MV-4-11 (cell line): ENCODE measurements around the gene RET.

Experiments used
- DNase-seq: peaks from one replicate; lab custom pipeline; 2025; lab: John Stamatoyannopoulos, UW

Gene RET

DNA sequence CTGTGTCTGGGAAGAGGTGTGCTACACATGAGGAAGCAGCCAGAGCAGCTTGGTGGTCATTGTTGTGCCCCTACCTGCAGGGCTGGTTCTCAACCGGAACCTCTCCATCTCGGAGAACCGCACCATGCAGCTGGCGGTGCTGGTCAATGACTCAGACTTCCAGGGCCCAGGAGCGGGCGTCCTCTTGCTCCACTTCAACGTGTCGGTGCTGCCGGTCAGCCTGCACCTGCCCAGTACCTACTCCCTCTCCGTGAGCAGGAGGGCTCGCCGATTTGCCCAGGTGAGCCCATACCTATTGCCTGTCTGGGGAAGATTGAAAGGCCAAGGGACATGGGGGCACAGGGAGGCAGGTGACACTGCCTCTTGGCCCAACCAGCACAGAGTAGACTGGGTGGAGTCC is 32.1 kb downstream of the RET start:
- no peak for DNase-seq

DNA sequence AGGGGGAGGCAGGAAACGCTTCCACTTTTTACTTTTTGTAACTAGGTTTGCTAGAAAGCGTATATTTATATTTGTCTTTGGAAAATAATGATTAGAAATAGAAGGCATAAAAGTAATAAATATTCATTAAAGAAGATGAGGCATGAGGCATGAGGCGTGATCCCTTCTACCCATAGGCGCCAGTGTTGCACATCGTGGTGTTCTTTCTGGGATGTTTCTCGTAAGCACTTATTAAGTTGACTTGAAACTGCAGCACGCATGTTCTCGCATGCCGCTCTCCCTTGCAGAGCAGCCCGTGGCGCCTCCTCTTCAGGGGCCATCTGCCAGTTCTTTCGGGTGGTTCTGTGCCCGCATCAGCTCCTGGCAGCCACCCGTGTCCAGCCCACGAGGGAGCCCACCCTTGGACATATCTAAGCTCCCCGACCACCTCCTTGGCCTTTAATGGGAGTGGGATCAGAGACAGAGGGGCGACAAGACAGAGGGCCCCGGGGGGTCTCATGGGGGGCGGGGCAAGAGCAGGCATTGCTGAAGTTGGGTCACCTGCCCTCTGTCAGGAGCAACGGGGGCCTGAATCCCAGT is 32.9 kb downstream of the RET start:
- DNase-seq = no peak

DNA sequence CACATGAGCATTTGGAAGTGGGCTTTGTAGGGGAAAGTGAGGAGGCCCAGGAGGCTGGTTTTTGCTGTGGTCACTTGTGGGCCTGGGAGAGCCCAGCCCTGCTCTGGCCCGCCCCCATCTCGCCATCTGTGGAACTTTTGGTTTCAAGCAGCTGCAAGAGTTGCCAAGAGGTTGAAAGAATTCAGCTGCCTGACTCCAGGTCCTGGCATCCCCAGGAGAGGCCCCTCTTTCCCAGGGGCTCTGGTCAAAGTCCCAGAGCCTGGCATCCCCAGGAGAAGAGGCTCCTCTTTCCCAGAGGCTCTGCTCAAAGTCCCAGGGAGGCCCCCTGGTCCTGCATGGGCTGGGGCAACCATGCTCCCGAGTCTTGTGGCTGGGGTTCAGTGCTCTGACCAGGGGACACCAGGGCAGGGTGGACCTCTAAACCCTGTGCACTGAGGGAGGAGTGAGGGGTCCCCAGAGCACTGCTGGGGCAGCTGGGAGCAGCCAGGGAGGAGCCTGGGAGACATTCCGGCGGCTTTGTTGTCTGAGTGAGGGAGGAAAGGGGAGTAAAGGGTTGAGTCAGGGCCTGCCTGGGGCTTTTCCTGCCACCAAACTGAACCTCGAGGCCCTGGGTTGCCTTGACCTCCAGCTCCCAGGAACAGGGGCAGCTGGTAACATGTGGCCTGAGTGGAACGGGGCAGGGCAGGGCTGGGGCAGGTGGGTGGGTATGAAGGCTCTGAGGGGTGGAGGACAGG is 33.6 kb downstream of the RET start:
- peak; percentile 55 for DNase-seq

DNA sequence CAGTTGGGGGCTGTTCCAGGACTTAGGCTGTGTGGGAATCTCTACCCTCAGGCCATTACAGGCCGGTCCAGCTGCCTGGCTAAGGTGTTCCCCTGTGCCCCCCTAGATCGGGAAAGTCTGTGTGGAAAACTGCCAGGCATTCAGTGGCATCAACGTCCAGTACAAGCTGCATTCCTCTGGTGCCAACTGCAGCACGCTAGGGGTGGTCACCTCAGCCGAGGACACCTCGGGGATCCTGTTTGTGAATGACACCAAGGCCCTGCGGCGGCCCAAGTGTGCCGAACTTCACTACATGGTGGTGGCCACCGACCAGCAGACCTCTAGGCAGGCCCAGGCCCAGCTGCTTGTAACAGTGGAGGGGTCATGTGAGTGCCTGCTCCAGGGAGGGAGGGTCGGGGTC is 34.2 kb downstream of the RET start:
- no peak for DNase-seq

DNA sequence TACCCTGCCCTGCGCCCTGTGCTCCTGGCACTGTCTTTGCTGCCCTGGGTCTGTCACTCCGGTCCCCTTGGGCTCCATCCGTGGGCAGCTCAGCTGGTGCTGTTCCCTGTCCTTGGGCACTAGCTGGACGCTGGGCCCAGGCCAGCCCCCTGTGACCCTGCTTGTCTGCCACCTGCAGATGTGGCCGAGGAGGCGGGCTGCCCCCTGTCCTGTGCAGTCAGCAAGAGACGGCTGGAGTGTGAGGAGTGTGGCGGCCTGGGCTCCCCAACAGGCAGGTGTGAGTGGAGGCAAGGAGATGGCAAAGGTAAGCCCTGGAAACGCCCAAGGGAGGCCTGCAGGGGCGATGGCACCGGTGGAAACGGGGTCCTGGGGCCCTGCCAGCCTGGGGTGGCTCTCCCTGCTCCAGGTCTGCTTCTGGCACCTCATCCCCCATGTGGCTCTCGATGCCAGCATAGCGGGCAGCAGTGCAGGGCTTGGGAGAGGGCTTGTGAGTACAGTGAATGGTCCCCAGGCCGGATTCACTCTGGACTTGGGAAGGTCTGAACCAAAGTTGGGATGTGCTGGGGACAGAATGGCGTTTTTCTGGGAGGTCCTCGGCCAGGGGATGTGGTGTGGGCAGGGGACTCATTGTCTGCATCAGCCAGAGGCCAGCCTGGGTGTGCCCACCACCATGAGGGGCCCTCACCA is 35.2 kb downstream of the RET start:
- no peak for DNase-seq

DNA sequence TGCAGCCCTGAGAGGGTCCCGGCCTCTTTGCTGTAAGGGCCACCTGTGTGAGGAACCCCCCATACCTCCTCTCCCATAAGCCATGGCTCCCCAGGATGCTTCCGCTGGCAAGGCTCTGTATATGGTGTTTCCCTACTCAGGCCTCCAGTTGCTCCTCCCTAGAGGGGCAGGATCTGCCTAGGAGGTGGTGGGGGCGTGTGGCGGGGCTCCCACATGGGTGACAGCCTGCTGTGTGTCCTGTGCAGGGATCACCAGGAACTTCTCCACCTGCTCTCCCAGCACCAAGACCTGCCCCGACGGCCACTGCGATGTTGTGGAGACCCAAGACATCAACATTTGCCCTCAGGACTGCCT is 35.7 kb downstream of the RET start:
- DNase-seq = no peak

DNA sequence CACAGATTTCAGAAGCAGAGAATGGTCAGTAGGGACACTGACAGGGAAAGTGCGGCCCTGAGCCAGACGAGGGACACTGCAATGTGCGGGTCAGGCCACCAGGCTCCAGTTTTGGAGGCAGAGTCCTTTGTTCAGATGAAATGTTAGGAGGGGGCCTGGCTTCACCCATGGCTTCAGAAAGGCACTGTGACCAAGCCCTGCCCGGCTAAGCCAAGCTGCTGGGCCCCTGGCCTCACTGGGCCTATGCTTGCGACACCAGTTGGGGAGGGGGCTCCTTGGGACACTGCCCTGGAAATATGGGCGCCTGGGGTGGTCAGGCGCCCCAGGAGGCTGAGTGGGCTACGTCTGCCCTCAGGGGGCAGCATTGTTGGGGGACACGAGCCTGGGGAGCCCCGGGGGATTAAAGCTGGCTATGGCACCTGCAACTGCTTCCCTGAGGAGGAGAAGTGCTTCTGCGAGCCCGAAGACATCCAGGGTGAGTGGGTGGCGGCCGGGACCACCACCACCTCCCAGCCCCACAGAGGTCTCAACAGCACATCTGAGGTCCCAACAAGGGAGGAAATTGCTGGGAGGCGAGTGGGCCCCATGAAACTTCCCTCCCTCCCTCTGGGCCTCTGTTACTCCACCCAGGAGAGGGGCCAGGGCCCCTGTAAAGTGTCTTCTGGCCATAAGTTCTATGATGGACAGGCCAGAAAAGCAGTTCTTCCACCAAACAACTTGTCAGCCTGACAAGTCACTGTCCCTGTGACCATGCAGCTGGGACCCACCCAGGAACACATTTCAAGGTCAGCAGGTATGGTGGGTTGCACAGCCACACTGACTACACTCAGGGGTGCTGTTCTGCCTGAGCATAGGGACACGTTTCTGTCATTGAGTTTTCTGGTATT is 36.6 kb downstream of the RET start:
- DNase-seq = no peak

DNA sequence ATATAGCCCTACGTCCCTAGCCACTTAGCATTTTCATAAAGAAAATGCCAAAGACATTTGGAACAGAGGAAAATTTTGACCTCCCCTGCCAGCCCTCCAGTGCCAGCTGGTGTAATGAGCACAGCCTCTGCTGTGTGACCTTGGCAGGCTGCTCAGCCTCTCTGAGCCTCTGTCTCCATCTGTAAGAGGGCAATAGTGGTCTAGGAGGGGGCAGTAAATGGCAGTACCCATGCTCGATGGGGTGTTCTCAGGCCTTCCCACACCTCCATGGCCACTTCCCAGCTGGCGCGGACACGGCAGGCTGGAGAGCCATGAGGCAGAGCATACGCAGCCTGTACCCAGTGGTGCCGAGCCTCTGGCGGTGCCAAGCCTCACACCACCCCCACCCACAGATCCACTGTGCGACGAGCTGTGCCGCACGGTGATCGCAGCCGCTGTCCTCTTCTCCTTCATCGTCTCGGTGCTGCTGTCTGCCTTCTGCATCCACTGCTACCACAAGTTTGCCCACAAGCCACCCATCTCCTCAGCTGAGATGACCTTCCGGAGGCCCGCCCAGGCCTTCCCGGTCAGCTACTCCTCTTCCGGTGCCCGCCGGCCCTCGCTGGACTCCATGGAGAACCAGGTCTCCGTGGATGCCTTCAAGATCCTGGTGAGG is 37.3 kb downstream of the RET start:
- DNase-seq = no peak

DNA sequence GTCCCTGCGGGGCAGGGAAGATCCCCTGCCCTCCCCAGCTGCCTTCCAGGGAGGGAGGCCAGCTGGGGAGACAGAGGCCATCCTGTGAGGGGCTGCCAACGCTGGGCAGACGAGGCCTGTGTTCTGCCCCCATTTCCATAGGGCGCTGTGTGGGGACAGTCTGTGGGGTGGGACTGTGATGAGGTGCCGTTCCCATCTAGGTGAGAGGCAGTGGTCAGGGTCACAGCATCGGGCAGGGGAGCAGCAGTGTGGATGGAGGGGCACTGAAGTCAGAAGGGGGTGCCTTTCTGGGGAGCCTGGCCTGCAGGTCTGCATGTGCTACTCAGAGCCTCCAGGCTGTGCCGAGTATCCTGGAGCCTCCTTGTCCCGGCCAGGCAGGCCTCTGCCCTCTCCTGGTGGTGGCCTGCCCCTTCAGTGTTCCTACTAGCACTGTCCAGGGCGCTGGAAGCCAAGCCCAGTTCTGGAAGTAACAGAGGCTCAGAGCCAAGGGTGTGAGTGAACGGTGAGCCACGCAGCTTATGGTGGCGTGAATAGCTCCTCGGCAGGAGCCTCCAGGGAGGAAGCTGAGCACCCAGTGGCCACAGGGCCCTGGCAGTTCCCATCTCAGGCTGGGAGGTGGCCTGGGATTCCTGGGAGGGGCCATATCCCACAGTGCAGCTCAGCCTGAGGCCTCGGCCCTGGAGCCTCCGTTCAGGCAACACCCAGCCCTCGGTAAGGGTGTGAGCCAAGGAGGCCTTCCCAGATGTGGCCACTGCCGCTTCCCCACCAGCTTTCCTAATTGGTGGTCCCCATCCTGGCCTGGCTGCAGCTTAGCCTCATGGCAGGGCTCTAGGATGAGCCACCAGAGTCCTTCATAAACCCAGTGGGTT is 38.1 kb downstream of the RET start:
- no peak for DNase-seq

DNA sequence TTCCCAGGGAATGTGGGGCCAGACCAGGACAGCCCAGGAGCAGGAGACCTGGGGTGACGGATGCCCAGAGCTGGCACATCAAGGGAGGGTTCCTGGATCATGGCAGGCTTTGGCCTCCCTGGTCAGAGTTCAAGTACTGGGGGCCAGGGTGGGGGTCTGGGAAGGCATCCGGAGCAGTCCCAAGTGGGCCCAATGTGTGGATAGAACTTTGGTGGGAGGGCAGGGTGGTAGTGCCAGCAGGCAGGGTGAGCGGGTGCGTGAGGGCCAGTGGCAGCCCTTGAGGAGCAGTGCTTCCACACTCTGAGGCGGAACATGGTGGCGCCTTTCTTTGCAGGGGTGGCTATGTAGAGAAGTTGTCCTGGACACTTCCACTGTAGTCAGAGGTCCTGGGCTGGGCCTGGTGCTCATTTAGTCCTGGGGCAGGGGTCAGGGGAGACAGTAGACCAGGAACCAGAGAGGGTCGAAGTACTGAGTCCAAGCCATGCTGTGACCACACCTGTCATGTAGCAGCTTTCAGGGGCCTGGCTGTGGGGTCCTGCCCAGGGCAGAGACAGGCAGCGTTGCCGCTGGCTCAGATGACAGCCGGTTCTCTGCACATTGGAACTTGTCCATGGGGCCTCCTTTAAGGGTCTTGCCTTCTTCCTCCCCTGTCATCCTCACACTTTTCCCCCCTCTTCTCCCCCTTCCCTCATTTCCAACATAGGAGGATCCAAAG is 39.2 kb downstream of the RET start:
- no peak for DNase-seq

DNA sequence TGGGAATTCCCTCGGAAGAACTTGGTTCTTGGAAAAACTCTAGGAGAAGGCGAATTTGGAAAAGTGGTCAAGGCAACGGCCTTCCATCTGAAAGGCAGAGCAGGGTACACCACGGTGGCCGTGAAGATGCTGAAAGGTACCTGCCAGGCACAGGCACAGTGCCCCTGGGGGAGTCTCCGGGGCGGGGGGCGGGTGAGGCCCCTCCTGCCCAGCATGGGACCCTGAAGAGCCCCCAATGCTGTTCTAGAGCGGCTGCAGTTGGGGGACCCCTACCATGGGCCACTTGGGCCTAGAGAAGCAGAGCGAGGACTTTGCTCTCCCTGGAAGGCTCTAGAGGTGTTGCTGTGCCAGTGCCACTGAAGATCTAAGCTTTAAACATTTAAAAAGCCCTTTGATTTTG is 39.7 kb downstream of the RET start:
- no peak for DNase-seq

DNA sequence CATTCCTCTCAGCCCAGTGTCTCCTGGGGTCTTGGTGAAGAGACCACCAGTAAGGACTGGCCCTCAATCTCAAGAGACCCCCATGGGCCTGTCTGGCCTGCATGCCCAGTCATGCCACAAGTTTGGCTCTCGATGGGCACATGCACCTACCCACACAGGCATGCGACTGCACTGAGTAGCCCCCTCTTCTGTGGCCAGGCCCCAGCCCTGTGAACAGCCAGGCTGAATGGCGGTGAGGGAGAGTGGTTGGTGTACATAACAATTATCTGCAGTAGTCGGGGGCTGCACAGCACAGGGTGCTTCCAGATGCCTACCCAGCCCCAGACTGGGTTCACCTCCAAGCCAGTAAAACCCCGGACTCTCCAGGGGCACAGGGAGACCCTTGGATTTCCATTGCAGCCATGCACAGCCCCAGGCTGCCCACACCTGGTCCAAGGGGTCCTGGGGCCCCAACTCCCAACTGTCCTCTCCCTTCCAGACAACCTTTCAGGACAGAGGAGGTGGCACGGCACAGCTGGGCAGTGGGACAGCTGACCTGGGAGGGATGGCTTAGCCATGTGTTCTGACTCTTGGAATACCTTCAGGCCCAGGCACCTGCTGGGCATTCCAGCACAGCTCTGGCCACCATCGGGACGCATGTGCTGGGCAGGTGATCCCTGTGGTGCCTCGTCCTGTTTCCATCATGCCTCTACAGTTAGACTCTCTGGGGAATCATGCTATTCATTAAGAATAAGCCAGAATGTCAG is 40.3 kb downstream of the RET start:
- DNase-seq = no peak

DNA sequence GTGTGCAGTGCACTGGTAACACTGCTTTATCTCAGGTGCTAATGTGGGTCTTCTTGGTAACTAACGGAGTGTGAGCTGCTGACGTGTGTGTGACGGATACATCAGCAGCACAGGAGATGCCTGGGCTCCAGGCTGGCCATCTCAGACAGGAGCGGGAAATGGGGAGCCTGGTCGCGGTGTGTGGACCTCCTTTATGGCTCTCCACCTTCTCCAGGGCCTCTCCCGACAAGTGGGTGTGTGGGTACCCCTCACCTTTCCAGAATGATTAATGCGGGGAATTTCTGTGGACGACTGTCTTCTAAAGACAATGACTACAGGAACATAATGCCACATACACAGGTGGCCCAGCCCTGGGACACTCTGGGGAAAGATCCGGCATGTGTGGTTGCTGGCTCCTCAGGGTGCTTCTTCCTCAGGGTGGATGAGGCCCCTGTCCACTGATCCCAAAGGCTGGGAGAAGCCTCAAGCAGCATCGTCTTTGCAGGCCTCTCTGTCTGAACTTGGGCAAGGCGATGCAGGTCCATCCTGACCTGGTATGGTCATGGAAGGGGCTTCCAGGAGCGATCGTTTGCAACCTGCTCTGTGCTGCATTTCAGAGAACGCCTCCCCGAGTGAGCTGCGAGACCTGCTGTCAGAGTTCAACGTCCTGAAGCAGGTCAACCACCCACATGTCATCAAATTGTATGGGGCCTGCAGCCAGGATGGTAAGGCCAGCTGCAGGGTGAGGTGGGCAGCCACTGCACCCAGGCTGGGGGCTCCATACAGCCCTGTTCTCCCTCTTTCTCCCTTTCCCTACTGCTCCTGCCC is 41.1 kb downstream of the RET start:
- no peak for DNase-seq

DNA sequence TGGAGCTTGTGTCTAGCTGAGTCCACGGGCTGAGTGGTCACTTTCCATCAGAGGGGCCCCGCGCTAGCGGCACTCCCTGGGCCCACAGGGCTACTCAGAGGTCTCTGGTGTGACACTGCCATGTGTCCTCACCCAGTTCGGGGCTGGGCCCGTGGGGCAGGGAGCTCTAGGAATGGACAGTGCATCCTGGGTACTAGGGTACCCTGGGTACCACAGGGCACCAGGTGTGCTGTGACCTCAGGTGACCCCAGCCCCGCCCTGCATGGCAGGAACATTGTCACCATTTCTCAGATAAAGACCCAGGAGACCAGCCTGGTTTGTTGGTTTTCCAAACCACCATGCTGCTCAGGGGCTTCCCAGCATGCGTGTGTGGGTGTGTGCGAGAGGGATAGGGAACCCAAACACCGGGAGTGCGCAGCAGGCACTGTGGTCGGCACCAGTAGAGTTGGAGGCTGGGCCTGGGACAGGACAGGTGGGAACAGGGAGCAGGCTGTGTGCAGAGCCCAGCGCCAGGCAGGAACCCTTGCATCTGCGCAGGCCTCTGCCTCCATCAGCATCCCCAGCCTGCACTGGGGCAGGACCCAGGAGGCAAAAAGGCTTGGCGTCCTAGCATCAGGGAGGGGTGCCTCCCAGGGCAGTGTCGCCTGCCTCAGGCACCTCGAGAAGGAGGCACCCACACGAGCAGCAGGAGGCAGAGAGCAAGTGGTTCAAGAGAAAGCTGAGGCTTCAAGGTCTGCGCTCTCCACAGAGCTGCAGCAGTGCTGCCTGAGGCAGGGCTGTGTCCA is 42.0 kb downstream of the RET start:
- DNase-seq = no peak

DNA sequence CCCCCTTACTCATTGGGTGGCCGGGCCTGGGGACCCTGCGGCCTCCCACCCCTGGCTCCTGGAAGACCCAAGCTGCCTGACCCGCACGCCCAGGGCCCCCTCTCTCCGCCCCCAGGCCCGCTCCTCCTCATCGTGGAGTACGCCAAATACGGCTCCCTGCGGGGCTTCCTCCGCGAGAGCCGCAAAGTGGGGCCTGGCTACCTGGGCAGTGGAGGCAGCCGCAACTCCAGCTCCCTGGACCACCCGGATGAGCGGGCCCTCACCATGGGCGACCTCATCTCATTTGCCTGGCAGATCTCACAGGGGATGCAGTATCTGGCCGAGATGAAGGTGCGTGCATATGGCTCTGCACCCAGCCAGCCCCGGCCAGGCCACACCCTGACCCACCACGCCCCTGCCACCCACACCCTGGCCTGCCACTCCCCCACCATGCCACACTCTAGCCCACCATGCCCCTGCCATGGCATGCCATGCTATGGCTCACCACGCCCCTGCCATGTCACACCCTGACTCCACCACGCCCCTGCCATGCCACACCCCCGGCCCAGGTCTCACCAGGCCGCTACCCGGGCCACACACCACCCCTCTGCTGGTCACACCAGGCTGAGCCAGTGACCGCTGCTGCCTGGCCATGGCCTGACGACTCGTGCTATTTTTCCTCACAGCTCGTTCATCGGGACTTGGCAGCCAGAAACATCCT is 42.7 kb downstream of the RET start:
- no peak for DNase-seq

DNA sequence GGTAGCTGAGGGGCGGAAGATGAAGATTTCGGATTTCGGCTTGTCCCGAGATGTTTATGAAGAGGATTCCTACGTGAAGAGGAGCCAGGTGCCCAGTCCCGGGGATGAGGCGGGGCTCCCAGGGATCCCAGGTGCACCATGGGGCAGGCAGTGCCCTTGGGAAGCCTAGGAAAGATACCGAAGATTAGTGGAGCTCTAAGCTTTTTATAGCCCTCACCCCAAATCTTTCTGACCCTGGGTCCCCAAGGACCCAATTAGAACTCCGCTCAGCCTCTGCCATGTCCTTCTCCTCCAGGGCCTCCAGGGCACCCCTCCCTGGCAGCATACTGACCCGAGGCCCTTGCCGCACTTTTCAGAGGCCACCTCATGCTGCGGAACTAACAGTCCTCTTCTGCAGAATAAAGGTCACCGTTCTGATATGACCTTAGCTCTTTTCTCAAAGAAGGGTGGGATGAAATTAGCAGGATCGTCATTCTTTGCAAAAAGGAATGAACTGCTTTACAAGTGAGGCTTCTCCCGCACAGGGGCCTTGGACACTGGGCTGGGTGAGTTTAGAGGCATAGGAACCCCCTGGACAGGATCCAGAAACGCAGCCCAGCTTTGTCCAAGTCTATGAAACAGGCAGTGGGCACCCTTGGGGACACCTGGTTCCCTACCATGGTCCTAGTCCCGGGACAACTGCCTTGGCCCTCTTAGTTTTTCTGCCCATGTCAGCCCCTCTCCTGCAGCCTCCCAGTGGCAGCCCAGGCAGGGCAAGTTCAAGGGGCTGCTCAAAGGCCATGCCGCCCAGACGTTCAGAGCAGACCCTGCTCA is 43.5 kb downstream of the RET start:
- no peak for DNase-seq

DNA sequence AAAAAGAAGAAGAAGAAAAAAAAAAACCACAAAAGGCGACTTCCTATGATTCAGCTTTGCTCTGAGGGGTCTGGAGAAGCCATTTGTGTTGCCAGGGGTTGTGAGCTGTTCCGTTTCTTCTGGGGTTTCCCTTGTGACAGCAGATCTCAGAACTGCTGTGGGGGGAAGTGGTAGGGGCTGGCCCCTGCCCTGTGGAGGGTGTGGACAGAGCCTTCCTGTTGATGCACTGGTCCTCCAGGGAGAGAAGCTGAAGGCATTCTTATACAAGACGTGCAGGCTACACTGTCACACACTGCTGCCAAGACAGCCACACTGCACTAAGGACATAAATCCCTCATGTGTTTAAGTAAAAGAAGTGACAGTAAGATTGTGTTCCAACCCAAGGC is 44.1 kb downstream of the RET start:
- peak; percentile 93 for DNase-seq
